Hepatocyte (in vitro differentiated cells): ENCODE results near the gene SPOCK3.

ENCODE experiments used
- CTCF ChIP-seq: fragments of 200-600 bp; sonication (generic); IDR thresholded peaks from 2 replicates; pipeline ENCODE4 v1.5.1; 2016; ENCODE audit warnings: antibody characterized with exemption, mild to moderate bottlenecking; ENCODE audit not compliant: poor library complexity
- EZH2 ChIP-seq: fragments of 200-600 bp; sonication (generic); IDR thresholded peaks from 2 replicates; pipeline ENCODE4 v1.6.1; 2016; ENCODE audit warnings: antibody characterized with exemption, mild to moderate bottlenecking, borderline replicate concordance
- EZH2phosphoT487 ChIP-seq: fragments of 200-600 bp; sonication (generic); IDR thresholded peaks from one replicate; pipeline ENCODE4 v1.6.1; 2018; ENCODE audit warnings: antibody characterized with exemption, mild to moderate bottlenecking, low read depth, moderate library complexity; ENCODE audit not compliant: unreplicated experiment, severe bottlenecking

DNA sequence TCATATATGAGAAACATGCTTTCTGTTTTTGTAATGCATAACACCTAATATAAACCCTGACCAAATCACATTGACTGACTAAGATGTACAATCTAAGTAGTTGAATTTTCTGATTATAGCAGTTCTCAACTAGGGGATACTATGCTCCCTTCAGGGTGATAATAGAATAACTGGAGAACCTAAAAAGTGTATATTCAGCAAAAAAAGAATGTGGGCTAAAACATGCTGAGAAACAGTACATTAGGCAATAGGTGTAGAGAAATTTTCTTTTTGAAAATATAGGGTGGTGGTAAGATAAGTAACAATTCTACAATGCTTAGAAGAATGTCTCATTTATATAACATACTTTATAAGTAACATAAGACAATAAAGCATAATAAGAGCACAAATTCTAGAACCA is 239.6 kb downstream of the SPOCK3 start:
- TF ChIP-seq CTCF (no peak), EZH2 (no peak), EZH2phosphoT487 (no peak)
